Measurements from ENCODE around the gene TNNT2. TPM values are rescaled to one million over a fixed set of nuclear protein-coding genes. Genes with fewer than 3 reads are reported as not detected.

The TNNT2 gene
- total and polyA plus RNA-seq, 3 experiments from 2014 or later, result not detected

DNA sequence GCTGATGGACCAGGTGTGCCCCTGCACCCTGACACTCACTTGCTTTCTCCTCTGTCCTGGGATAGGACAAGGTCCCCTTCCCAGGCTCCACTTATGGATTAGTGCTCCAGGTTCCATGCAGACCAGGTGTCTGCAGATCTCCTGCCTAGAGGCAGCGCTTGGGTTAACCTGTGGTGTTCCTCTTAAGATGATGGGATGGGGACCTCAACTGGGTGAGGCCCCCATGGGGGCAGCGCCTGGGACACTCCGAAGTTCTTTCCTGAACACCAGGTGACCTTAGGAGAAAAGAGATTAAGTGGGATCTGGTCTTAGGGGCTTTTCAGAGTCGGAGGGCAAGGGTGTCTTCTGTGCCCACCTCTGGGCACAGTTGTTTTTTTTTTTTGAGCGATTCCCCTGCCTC is 21.2 kb downstream of the TNNT2 start:
- ChIA-PET CTCF (no interaction called here), POLR2A (no interaction called here)
- no peaks in the 10 kb centered on the region for H3K36me3 Mint-ChIP-seq

DNA sequence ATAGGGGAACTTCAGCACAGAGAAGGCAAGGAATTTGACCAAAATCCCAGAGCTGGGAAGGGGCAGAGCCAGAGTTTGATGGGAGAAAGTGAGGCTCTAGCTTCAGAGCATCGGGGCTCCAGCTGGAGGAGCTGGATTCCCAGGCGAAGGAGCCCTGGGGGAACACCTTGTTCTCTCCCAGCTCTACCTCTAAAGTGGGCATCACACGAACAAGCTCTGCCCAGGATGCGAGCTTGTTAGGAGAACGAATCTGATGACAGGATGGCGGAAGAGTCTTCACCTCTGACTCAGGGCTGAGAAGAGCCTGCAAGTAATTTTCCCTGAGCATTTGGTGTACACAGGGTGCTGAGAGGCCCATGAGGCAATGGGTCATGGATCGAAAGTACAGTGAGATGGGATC is 22.0 kb downstream of the TNNT2 start:
- Histone ChIP-seq H3K36me3 (ENCODE audit: insufficient read depth, low read length) (no peaks in the 10 kb centered on the region), H3K27ac (ENCODE audit: low read depth, low read length) (no peak overlapping the region), H3K4me1 (ENCODE audit: insufficient read depth, low read length) (no peaks in the 10 kb centered on the region), H3K27me3 (ENCODE audit: insufficient read depth, low read length, poor library complexity, severe bottlenecking) (no peaks in the 10 kb centered on the region), H3K4me3 (ENCODE audit: low read length) (no peak overlapping the region), H3K9me3 (ENCODE audit: low read length) (no peaks in the 10 kb centered on the region)
- H3K4me1 Mint-ChIP-seq, result no peaks in the 10 kb centered on the region
- H3K9me3 Mint-ChIP-seq, result no peaks in the 10 kb centered on the region
- POLR2A ChIA-PET, result no interaction called here
- no peak for DNase-seq
- CTCF ChIA-PET, result interaction anchor here (0.7 kb wide), 1 partner anchor 9 kb away, joined by 3 read pairs; no protein-coding TSS in a partner anchor
- H3K27me3 Mint-ChIP-seq, result peaks cover 10 to 25% of the 10 kb centered on the region in 2 donors
- H3K36me3 Mint-ChIP-seq, result no peaks in the 10 kb centered on the region
- no peak overlapping the region for H3K27ac Mint-ChIP-seq
- no peak overlapping the region for H3K4me3 Mint-ChIP-seq

More for the DNA sequence above, 21.2 kb downstream of the TNNT2 start:
- no peak for DNase-seq
- Histone ChIP-seq H3K27ac (ENCODE audit: low read depth, low read length) (no peak overlapping the region), H3K9me3 (ENCODE audit: low read length) (no peaks in the 10 kb centered on the region), H3K4me1 (ENCODE audit: insufficient read depth, low read length) (no peaks in the 10 kb centered on the region), H3K36me3 (ENCODE audit: insufficient read depth, low read length) (no peaks in the 10 kb centered on the region), H3K27me3 (ENCODE audit: insufficient read depth, low read length, poor library complexity, severe bottlenecking) (no peaks in the 10 kb centered on the region), H3K4me3 (ENCODE audit: low read length) (no peak overlapping the region)
- H3K27ac Mint-ChIP-seq, result no peak overlapping the region
- H3K27me3 Mint-ChIP-seq, result peaks cover 8 to 24% of the 10 kb centered on the region in 2 donors
- no peaks in the 10 kb centered on the region for H3K4me1 Mint-ChIP-seq
- no peak overlapping the region for H3K4me3 Mint-ChIP-seq
- no peaks in the 10 kb centered on the region for H3K9me3 Mint-ChIP-seq

DNA sequence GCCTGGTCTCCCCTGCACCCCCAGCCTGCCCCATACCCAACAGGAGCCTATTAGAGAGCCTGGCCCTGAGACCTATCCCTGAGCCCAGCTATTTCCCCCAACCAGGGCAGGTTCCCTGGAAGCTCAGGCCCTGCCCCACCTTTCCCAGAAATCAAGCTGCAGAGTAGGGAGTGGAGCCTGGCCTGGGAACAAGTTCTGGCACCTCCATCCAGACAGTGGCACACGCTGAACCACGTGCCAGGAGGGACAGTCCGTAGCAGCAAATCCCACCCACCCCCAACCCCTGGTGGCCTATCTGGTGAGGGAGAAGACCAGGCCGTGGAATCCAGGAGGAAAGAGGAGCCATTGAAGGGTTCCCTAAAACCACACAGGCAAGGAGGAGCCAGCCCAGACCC is 22.6 kb downstream of the TNNT2 start:
- H3K27ac Mint-ChIP-seq, result no peak overlapping the region
- H3K4me1 Mint-ChIP-seq, result no peaks in the 10 kb centered on the region
- CTCF ChIA-PET, result interaction anchor here (0.7 kb wide), 1 partner anchor 9 kb away, joined by 3 read pairs; no protein-coding TSS in a partner anchor

DNA sequence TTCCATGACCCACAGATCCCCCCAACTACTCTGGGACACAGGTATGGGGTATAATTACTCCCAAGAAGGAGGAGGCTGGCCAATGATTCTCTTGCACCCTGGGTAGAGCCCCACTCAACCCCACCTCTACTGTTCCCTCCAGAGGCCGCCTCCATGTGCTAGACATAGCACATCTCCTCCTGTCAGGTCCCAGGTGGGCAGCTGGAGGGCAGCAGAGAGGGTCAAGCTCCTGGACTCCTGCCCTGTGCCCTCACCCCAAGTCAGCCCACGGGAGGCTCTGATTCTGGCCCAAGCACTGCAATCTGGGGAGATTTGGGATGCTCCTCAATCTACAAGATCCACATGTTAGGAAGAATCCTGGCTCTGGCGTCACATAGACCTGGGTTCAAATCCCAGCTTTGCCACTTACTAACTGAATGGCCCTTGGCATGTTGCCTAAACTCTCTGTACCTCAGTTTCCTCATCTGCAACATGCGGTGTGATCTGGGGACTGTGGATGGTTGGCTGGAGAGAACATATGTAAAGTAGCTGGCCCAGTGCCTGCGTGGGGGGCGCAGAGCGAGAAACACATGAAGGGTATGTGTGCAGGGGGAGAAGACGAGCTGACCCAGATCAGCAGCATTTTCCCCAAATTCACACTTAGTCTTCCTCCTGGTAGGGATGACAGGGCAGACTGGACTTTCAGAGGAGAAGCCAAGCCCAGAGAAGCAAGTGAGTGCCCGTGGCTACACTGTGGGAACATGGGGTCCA is 23.2 kb downstream of the TNNT2 start:
- Histone ChIP-seq H3K27ac (ENCODE audit: low read depth, low read length) (no peak overlapping the region), H3K4me3 (ENCODE audit: low read length) (no peak overlapping the region), H3K9me3 (ENCODE audit: low read length) (no peaks in the 10 kb centered on the region), H3K36me3 (ENCODE audit: insufficient read depth, low read length) (no peaks in the 10 kb centered on the region), H3K4me1 (ENCODE audit: insufficient read depth, low read length) (no peaks in the 10 kb centered on the region), H3K27me3 (ENCODE audit: insufficient read depth, low read length, poor library complexity, severe bottlenecking) (no peaks in the 10 kb centered on the region)
- H3K4me3 Mint-ChIP-seq, result no peak overlapping the region
- ChIA-PET CTCF (no interaction called here), POLR2A (interaction anchor here (0.6 kb wide), 1 partner anchor 8 kb away, joined by 4 read pairs; no protein-coding TSS in a partner anchor)
- H3K27me3 Mint-ChIP-seq, result peaks cover 10 to 21% of the 10 kb centered on the region in 2 donors
- DNase-seq, result no peak
- no peaks in the 10 kb centered on the region for H3K36me3 Mint-ChIP-seq
- no peak overlapping the region for H3K27ac Mint-ChIP-seq
- H3K9me3 Mint-ChIP-seq, result no peaks in the 10 kb centered on the region
- no peaks in the 10 kb centered on the region for H3K4me1 Mint-ChIP-seq

More for the DNA sequence above, 22.6 kb downstream of the TNNT2 start:
- H3K27me3 ChIP-seq (ENCODE audit: insufficient read depth, low read length, poor library complexity, severe bottlenecking), result no peaks in the 10 kb centered on the region
- H3K36me3 ChIP-seq (ENCODE audit: insufficient read depth, low read length), result no peaks in the 10 kb centered on the region
- no peak overlapping the region for H3K27ac ChIP-seq (ENCODE audit: low read depth, low read length)
- POLR2A ChIA-PET, result interaction anchor here (0.6 kb wide), 1 partner anchor 8 kb away, joined by 4 read pairs; no protein-coding TSS in a partner anchor
- no peaks in the 10 kb centered on the region for H3K9me3 ChIP-seq (ENCODE audit: low read length)
- DNase-seq, result no peak
- no peaks in the 10 kb centered on the region for H3K4me1 ChIP-seq (ENCODE audit: insufficient read depth, low read length)
- Mint-ChIP-seq H3K9me3 (no peaks in the 10 kb centered on the region), H3K27me3 (peaks cover 10 to 22% of the 10 kb centered on the region in 2 donors), H3K4me3 (no peak overlapping the region), H3K36me3 (no peaks in the 10 kb centered on the region)
- no peak overlapping the region for H3K4me3 ChIP-seq (ENCODE audit: low read length)

DNA sequence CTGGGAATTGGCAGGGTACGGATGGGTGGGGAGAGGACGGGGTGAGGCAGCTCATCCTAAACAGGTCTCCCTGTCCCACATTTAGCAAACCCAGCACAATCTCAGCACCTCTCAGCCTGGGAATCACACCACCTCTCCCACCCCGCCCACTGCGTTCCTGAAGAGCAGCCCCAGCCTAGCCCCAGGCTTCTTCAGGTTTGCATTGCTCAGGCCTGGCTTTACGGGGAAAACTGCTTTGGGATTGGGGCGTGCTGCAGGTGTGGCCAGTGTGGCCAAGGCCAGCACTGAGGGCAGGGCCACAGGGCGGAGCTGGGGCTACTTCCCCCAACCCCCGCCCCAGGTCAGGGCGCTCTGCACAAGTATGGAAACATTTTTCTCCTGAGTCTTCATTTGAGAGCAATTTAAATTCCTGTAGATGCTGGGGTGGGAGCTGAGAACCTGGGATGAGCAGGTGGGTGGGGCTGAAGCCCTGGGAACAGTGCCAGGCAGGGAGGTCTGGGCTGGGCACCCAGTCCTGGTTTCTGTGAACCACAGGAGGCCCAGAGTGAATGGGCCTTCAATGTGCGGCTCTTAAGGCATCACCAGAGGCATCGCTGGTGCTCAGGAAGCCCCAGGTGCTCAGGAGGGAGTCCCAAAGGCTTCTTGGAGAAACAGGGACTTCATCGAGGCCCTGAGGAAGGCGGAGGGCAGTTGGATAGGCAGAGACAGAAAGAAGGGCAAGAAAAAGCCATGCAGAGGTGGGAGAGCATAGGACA is 24.1 kb downstream of the TNNT2 start:
- Histone ChIP-seq H3K27me3 (ENCODE audit: insufficient read depth, low read length, poor library complexity, severe bottlenecking) (no peaks in the 10 kb centered on the region), H3K4me3 (ENCODE audit: low read length) (no peak overlapping the region), H3K4me1 (ENCODE audit: insufficient read depth, low read length) (no peaks in the 10 kb centered on the region), H3K9me3 (ENCODE audit: low read length) (no peaks in the 10 kb centered on the region), H3K36me3 (ENCODE audit: insufficient read depth, low read length) (no peaks in the 10 kb centered on the region), H3K27ac (ENCODE audit: low read depth, low read length) (no peak overlapping the region)
- Mint-ChIP-seq H3K27me3 (peaks cover 13 to 26% of the 10 kb centered on the region in 2 donors), H3K27ac (peak overlapping the region in 1 of 8 donors; percentile 65), H3K36me3 (no peaks in the 10 kb centered on the region), H3K9me3 (no peaks in the 10 kb centered on the region), H3K4me3 (no peak overlapping the region), H3K4me1 (no peaks in the 10 kb centered on the region)
- ChIA-PET CTCF (no interaction called here), POLR2A (no interaction called here)
- DNase-seq, result no peak

DNA sequence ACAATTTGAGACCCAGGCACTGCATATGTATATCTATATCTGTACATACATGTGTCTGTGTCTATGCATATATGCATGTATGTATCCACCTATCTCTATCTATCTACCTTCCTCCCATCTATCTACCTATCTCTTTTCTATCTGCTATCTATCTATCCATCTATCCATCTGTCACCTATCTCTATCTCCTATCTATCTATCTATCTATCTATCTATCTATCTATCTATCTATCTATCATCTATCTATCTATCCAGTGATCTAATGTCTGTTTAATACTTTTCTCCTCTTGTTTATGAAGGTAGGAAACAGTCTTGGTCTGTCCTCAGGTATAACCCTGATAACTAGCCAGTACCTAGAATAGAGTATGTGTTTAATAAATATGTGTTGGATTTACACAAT is 25.9 kb downstream of the TNNT2 start:
- Histone ChIP-seq H3K4me1 (ENCODE audit: insufficient read depth, low read length) (no peaks in the 10 kb centered on the region), H3K36me3 (ENCODE audit: insufficient read depth, low read length) (no peaks in the 10 kb centered on the region), H3K9me3 (ENCODE audit: low read length) (no peaks in the 10 kb centered on the region), H3K4me3 (ENCODE audit: low read length) (no peak overlapping the region), H3K27me3 (ENCODE audit: insufficient read depth, low read length, poor library complexity, severe bottlenecking) (no peaks in the 10 kb centered on the region), H3K27ac (ENCODE audit: low read depth, low read length) (no peak overlapping the region)
- H3K27me3 Mint-ChIP-seq, result peaks cover 19 to 39% of the 10 kb centered on the region in 2 donors
- CTCF ChIA-PET, result no interaction called here
- no peak overlapping the region for H3K27ac Mint-ChIP-seq
- no peaks in the 10 kb centered on the region for H3K9me3 Mint-ChIP-seq
- DNase-seq, result no peak
- POLR2A ChIA-PET, result no interaction called here
- no peaks in the 10 kb centered on the region for H3K4me1 Mint-ChIP-seq
- no peak overlapping the region for H3K4me3 Mint-ChIP-seq
- H3K36me3 Mint-ChIP-seq, result no peaks in the 10 kb centered on the region

DNA sequence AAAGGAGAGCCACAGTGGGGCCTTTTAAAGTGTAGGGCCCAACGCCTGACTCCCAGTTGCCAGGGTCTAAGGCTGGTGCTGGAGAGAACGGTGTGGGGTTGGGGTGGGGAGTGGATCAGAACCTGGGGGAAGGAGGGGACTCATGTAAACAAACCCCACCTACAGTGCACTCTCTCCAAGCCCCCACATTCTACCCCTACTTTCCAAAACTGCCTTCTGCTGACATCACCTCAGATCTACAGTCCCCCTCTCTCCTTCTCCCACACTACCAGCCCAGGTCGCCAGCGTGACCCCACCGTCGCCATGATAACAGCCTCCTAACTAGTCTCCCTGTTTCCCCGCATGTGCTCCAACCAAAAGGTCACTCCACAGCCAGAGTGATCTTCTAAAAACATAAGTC is 26.6 kb downstream of the TNNT2 start:
- no peak for DNase-seq
- H3K4me1 Mint-ChIP-seq, result no peaks in the 10 kb centered on the region
- H3K9me3 Mint-ChIP-seq, result no peaks in the 10 kb centered on the region
- Histone ChIP-seq H3K4me3 (ENCODE audit: low read length) (no peak overlapping the region), H3K4me1 (ENCODE audit: insufficient read depth, low read length) (no peaks in the 10 kb centered on the region), H3K9me3 (ENCODE audit: low read length) (no peaks in the 10 kb centered on the region), H3K27me3 (ENCODE audit: insufficient read depth, low read length, poor library complexity, severe bottlenecking) (no peaks in the 10 kb centered on the region), H3K36me3 (ENCODE audit: insufficient read depth, low read length) (no peaks in the 10 kb centered on the region), H3K27ac (ENCODE audit: low read depth, low read length) (no peak overlapping the region)
- H3K36me3 Mint-ChIP-seq, result no peaks in the 10 kb centered on the region
- H3K27me3 Mint-ChIP-seq, result peaks cover 19 to 40% of the 10 kb centered on the region in 2 donors
- H3K4me3 Mint-ChIP-seq, result no peak overlapping the region
- CTCF ChIA-PET, result no interaction called here
- H3K27ac Mint-ChIP-seq, result no peak overlapping the region
- POLR2A ChIA-PET, result no interaction called here

DNA sequence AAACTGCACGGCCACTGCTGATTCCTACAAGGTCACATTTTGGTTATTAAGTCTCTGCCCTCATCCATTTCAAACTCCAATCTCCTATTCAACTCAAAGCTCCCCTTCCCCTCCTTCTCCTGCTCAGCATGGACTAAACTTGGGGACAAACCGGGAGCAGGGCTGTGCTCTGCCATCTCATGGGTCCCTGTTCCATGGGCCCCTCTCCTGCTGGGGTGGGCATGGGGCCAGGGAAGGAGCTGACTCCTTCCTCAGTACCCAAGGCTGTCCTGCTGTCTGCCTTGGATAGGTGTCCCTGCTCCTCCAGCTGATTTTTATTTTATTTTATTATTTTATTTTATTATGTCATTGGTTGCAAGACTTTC is 27.1 kb downstream of the TNNT2 start:
- CTCF ChIA-PET, result no interaction called here
- no peaks in the 10 kb centered on the region for H3K9me3 ChIP-seq (ENCODE audit: low read length)
- no peaks in the 10 kb centered on the region for H3K4me1 Mint-ChIP-seq
- POLR2A ChIA-PET, result no interaction called here
- DNase-seq, result no peak
- H3K4me3 ChIP-seq (ENCODE audit: low read length), result no peak overlapping the region
- H3K27me3 ChIP-seq (ENCODE audit: insufficient read depth, low read length, poor library complexity, severe bottlenecking), result peaks cover 5% of the 10 kb centered on the region
- H3K4me3 Mint-ChIP-seq, result no peak overlapping the region
- H3K36me3 ChIP-seq (ENCODE audit: insufficient read depth, low read length), result no peaks in the 10 kb centered on the region
- no peak overlapping the region for H3K27ac ChIP-seq (ENCODE audit: low read depth, low read length)
- no peak overlapping the region for H3K27ac Mint-ChIP-seq
- H3K27me3 Mint-ChIP-seq, result peaks cover 19 to 44% of the 10 kb centered on the region in 2 donors
- no peaks in the 10 kb centered on the region for H3K9me3 Mint-ChIP-seq
- no peaks in the 10 kb centered on the region for H3K36me3 Mint-ChIP-seq
- H3K4me1 ChIP-seq (ENCODE audit: insufficient read depth, low read length), result no peaks in the 10 kb centered on the region

Data from CD8-positive, alpha-beta memory T cell (primary cell).